Measurements from ENCODE around the gene TCF7L1.
"Not testable (repeated sequence)": the region's sequence is repeated elsewhere in the genome, so short reads cannot be mapped to it uniquely, and the experiment has no call there.

The TCF7L1 gene

DNA sequence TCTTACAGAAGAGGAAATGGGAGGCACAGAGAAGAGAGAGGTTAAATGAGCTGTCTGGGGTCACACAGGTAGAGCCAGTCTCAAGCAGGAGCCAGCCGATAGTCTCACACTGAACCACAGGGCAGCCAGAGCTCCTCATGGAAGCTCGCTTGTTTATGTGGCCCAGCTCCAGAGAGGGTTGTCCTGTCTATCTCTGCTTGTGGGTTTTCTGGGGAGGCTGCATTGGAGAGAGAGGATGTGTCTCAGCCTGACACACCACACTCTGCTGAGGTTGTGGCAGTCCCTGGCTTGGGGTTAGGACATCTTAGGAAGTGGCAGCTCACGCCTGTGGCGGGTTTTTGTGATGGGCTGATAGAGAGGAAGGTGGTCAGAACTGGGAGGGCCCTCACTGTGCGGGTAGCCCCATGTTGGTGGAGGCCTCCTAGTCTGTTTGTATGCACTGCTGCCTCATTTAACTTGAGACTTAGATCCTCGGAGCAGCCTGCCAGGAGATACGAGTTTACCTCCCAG, 52.3 kb downstream of the TCF7L1 start:
- DNase-seq, result no peak

DNA sequence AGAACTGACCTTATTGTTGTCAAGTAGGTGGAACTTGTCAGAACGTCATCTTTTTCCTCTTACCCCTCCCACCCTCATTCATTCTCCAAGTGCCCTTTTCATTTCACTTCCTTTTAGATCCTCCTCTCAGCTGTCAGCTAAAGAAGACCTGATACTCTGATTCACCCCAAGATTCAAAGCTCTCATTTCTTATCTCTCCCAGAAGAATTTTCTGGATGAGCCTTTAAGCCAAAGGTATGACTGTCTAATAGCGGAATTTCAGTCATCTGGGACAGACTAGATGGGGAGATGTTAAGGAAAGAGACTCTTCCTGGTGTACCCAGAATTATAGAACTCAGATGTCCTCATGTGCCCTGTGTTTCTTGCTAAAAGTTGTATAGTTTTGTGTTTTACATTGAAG, 53.9 kb downstream of the TCF7L1 start:
- DNase-seq, result no peak

DNA sequence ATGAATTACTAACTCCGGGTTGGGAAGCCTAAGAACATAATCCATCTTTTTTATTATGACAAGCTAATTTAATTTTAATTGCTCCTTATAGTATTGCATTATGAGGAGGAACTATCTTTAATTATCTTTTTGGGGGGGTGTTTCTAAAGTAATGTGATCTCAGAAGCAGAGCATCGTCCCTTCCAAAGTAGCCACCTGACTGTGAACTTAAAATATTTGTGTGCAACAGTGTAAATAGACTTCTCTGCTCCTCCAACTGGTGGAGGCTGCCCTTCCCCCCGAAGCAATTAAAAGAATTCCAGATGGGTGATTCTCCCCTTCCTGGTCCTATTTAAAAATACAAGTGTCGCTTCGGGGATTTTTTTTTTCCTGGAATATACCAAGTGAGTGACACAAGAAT, 55.7 kb downstream of the TCF7L1 start:
- DNase-seq, result no peak

DNA sequence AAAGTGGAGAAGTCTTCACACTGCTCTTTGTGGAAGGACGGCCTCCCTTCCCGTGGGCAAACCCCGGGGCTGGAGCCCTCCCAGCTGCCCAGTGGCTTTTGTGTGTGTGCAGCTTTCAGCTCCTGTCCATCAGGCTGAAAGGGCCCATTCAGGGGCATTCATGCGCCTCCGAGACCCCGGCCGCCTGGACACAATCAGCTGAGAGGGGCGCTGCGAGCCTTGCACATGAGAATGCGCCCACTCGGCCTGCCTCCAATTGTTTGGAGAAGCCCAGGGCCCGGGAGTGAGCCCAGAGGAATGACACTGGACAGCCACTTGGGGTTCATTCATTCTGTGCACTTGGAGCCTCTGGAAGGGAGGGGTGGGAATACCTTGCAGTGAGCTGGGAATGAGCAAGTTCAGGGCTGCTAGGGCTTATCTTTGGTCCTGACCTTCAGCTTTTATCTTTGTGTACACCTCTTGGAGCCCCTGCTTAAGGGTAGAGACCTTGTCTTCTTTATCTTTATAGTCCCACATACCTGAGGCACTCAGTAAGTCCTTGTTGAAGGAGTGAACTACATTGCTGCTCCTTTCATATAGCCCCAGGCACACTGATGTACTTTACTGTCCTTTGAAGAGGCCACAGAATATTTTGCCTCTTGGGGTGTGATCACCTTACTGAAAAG, 56.5 kb downstream of the TCF7L1 start:
- DNase-seq, result no peak

DNA sequence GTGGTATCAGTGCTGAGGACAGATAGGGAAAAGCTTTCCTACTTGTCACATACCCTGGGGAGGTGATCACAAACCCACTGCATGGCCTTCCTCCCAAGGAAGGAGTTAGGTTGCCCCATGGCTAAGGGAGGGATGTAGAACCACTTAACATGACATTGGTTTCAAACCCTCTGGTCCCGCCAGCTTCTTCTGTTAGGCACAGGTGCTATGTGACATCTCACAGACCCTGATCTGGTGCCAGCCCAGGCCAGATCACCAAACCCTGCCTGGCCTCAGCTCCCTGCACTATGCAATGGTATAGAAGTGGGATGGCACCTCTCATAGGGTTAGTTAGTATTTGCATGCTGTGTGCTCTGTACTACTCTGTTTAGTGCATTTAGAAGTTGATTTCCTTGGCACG, 58.0 kb downstream of the TCF7L1 start:
- no peak for DNase-seq

DNA sequence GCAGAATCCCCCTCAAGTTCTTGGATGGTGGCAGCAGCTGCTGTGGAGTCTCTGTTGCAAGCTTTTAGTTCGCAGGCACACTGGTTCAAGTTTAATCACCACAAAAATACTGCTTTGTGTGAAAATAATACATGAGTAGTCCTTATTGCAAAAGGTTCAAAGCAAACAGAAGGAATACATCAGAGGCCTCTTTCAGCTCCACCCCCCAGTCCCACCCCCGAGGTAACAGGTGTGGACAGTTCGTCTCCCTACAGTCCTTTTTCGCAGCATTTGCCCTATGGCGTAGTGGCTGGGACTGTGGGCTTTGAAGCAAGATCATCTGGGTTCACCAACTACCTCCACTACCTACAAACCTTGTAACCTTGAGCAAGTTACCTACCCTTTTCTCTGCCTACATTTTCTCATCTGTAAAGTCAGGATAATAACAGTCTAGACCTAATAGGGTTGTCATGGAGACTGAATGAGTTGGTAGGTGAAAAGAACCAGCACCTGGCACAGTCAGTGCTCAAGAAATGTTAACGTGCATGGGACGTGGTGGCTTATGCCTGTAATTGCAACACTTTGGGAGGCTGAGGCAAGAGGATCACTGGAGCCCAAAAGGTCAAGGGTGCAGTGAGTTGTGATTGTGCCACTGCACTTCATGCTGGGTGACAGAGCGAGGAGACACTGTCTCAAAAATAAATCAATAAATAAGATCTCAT, 61.7 kb downstream of the TCF7L1 start:
- no peak for DNase-seq

DNA sequence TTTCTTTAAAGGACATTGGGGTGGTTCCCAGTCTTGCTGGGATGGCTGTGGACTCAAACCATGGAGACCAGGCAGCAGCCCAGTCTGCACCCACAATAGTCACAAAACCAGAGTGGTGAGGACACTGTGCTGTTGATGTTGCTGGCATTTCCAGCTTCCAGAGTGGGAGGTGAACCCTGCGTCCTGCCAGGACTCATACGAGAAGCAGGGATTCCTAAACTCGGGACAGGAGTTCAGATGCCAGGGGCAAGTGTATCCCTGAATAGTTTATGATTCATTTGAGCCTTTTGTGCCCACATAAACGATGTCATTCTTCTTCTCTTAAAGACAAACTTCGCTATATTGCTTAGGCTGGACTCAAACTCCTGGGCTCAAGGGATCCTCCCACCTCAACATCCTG, 62.8 kb downstream of the TCF7L1 start:
- no peak for DNase-seq

DNA sequence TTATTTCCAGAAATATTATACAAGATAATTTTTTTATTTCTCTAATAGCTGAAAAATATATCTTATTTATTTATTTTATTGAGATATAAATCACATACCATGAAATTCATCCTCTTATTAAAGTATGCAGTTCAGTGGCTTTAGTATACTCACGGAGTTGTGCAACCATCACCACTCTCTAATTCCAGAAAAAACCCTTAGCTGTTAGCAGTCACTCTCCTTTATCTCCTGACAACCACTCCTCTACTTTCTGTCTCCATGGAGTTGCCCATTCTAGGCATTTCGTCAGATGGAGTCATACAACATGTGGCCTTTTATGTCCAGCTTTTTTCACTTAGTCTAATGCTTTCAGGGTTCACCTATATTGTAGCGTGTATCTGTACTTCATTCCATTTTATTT, 66.5 kb downstream of the TCF7L1 start:
- no peak for DNase-seq

DNA sequence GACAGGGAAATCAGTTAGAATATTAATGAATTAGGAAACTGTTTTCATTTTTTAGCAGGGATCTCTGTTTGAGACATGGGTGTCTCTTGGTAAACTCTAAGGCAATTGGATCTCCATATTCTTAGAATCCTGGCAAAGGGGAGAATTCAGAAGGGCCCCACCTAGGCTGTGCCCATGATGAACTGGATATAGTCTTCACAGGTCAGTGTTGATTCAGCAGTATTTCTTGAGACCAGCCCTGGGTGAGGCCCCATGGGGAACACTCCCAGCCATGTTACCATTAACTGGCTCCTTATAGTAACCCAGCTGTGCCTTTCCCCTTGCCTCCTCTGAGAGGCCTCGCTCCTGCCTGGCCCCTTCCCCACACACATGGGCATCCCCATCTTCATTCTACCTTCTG, 76.7 kb downstream of the TCF7L1 start:
- no peak for DNase-seq

DNA sequence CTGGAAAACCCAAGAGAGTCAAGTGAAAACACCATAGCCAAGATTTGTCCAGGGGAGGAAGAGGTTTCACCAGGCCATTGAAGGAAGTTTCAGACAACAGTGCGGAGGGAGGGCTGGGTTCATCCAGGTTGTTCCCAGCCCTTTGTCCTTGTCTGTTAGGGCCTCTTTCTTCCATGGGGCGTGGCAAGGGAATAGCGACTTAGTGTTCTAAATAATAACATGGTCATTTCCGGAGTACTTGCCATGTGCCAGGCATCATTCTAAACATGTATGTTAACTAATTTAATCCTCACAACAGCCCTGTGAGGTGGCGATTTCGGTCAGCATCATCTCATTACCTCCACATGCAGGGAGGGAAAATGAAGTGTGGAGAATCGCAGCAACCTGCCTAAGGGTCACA, 77.3 kb downstream of the TCF7L1 start:
- no peak for DNase-seq

DNA sequence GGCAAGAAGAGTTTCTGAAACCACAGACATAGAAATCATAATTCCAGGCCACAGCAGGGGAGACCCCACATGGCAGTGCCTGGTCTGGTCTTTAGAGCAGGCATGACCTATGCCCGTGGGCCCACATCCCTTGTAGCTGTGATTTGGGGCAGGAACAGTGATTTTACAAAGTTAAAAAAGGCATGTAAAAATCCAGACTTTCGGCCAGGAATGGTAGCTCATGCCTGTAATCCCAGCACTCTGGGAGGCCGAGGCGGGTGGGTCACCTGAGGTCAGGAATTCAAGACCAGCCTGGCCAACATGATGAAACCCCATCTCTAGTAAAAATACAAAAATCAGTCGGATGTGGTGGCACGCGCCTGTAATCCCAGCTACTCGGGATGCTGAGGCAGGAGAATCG, 78.4 kb downstream of the TCF7L1 start:
- DNase-seq, result not testable (repeated sequence)

DNA sequence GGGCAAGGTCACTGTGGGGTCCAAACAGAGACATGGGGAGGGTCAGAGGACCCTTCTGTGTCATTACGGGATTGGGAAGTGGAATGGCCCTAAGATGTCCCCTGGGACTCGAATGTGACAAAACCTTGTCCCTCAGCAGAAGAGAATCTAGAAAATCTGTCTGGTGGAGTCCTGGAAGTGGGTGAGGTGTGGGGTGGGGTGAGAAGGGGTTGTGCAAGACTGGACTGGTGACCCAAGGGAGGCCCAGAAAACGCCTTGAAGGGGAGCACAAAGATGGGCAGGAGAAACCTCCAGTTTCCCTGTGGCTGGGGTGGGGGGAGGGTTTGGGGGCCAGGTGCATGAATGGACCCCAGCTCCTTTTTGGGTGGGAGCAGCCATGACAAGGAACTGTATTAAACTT, 79.6 kb downstream of the TCF7L1 start:
- DNase-seq, result no peak

DNA sequence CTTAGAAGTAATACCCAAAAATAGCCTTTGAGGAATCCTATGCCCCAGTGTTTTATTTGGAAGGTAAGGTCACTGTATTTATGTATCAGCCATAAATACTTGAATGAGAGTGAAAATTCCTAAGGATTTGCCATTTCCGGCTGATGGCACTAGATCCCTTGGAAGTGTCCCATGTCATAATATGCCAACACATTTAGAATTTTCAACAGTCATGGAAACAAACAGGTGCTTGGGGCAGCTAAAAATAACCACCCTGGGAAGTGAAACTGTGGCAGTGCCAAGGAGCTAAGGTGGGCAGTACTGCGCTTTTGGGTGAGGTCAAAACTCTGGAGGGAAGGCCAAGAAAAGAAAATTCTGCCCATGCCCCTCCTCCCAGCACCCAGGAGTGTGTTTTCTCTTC, 80.2 kb downstream of the TCF7L1 start:
- DNase-seq, result no peak

DNA sequence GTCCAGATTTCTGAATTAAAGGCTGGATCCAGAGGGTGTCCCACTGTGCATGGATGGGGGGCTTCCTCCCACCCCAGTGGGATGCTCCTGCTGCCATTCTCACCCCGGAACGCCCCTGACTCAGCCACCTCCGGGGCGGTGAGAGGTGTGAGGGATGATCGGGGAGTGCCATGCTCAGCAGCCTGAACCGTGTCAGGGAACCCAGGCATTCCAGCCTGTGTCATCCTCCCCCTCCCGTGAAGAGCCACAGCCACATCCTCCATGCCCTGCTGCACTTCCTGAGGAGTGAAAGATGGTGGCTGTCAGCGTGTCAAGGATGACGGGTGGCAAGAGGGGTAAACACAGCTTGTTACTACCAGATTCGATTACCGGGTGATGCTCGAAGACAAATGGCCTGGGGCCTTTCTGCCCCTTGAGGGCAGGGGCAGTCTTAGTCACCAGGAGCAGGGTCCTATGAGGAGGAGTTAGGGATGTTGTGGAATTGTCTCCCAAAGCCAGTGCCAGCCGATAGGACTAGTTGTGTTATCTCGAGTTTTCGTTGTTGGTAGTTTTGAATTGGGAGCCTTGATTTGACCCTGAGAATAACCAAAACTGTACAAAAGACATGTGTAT, 80.8 kb downstream of the TCF7L1 start:
- no peak for DNase-seq

DNA sequence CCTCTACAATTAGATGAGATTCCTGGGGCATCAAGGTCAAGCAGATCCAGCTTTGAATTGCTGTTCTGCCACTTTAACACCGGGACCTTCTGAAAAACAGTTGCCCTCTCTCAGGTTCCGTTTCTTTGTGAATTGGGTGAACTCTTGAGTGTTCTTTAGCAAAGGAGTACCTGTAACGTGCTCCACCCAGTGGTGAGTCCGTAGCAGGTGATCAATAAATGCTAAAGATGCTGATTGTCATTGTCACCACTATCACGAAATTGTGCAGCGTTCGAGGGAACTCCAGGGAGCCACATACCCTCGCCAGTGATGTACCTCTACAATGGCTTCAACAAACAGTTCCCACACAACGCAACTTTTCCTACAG, 81.9 kb downstream of the TCF7L1 start:
- DNase-seq, result no peak

DNA sequence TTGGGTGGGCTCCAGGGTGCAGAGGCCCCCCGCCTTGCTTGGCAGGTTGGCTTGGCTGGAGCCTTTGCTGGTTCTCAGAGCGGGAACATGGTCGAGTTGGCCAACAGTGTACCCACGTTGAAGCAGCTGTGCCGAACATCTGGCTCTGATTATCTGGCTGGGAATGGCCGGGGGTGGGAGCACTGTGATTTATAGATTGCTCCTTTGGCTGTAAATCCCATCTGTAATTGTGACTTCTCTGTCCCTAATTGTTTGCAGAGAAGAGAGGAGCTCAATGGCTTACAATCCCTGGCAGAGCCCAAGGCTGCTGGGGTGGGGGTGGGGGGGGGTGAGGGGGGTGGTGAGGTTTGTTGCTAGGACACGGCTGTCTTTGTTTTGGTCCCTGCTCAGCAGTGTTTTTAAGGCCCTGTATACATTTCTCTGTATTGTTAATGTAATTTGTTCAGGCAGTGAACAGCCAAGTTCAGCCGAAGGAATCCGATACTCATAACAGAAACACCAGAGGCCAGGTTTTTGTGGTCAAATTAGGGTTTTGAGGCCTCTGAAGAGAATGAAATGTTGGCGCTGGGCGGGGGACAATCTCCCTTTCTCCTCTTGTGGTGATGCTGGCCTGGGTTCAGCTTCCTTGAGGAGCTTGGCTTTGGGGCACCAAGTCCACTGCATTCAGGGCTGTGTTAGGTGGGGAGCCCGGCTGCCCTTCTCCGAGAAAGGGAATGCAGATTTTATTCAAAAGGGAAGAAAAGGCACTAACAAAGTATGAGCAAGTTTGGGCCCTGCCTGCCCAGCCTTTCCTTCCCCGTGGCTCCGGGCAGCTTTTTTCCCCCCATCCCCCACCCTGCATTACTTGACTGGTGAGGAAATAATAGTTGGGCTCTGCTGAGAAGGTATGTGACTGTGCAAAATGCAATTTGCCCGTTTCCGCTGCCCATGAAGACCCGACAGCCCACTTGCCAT, 82.5 kb downstream of the TCF7L1 start:
- no peak for DNase-seq

DNA sequence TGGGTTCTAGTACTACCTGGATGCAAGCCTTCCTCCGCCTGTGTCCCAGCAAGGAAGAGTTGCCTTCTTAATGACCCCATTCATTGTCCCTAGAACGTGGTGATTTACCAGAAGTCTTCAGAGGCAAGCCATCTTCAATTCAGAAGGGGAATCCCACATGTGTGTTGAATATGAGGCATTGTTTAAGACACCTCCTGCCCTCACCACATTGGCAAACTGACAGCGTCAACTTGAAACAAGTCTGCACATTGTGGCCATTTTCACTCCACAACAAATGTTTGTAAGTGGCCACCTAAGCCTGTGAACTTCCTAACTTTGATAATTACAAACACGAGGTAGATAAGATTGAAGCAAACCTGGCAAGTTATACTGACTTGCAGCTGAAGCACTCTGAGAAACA, 83.7 kb downstream of the TCF7L1 start:
- no peak for DNase-seq

DNA sequence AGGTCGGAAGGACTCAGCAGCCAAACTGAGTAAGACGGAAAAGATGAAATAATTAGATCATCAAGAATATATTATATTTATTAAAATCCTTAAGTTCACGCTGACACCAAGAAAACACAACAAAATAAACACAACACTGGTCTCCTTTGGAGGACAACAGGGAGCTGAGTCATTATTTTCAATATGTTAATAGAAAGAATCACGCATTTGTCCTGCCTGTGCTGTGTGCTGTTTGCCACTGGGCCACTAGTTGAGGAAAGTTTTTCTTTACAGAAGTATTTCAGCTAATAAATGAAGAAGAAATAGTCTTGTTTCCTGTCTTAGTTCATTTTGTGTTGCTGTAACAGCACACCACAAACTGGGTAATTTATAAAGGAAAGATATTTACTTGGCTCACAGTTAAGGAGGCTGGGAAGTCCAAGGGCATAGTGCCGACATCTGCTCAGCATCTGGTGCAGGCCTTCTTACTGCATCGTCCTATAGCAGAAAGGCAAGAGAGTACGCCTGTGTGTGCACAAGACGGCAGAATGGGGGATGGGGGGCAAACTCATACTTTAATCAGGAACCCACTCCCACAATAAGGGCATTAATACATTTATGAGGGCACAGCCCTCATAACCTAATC, 88.0 kb downstream of the TCF7L1 start:
- DNase-seq, result no peak

DNA sequence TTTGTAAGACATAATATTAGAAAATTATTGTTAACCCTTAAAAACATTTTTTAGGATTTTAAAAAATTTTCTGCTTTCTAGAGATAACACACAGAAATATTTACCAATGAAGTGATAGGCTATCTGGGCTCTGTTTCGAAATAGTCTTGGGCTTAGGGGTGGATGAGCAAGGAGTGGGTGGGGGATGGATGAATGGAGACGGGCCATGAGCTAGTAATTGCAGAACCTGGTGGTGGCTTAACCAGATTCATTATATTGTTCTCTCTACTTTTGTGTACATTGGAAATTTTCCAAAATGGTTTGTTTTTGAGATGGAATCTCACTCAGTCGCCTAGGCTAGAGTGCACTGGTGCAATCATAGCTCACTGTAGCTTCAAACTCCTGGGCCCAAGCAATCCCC, 89.6 kb downstream of the TCF7L1 start:
- DNase-seq, result no peak

DNA sequence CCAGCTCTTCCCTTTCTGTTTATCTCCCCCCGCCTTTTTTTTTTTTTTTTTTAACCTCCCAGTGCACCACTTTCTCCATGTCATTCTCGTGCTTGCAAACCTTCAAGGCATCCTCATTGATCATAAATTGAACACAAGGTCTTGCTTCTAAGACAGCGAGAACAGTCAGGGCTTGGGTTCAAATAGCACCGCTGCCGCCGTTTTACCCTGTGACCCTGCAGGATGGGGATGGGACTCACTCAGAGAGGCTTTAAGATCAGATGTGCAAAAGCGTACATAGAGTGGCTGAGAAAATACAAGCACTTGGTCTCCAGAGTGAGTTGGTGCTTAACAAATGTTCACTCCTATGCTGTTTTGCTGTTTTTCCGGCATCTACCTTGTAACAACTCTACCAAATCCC, 93.6 kb downstream of the TCF7L1 start:
- no peak for DNase-seq

DNA sequence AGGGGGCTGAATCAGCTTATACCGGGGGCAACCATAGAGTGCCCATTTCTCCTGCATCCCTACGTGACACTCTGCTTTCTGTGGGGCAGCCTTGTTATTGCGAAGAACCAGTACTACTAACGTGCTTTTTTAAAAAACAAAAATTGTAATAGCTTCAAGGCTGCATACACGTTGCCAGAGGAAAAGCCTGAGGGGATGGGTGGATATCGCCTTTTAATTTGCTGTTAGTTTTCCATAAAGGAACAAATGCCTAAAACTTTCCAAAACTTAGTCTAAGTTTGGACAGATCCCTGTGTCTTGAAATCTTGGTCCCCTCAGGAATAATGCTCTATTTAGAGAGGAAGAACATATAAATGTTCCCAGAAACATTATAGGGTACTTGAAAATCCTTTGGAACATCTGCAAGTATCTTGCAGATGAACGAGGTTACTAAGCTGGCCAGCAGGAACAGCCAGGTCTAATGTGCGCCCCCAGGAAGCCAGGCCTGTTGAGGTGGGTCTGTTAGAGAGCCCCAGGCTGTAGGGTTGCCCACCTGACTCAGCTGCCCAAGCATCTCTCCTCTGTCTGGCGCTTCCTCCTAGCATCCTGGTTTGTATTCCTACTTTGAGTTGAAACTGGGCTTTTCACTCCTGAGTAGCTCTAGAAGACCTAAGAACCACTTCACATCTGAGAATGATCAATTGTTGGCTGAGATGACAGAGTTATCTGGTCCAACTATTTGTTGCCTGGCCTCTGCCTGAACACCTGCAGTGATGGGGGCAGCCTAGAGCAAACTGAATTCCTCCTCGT, 97.7 kb downstream of the TCF7L1 start:
- no peak for DNase-seq

DNA sequence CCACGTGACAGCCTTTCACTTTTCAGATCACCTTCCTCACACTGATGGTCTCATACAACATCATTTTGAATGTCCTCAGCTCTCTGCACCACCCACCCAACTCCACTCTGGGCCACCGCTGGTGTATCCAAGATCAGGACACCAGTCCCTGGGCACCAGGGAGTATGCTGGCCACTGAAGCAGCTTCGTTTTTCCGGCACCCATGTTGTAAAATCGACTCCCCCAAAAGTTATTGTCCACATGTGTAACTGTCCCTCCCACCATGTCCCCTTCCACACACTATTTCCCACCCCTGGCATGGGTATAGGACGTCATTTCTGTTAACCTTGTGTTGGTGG, 98.2 kb downstream of the TCF7L1 start:
- no peak for DNase-seq
